Lower lobe of right lung (tissue), 2 donors: Measurements from ENCODE around the gene TNFRSF11A. TPM values are rescaled to one million over a fixed set of nuclear protein-coding genes. Genes with fewer than 3 reads are reported as not detected.

ENCODE experiments used
- ATAC-seq, 2 donors: fragments of 200-7000 bp; cut with Tn5 transposase; one replicate each; pipeline ENCODE4 v1.9.1; 2020 to 2022; ENCODE audit warnings: mild to moderate bottlenecking in 2 of 2, moderate library complexity in 2 of 2
- DNase-seq: peaks from one replicate; pipeline ENCODE4 v3.0.0-alpha.2; 2020
- H3K27ac ChIP-seq: fragments of 200-600 bp; one replicate; pipeline ENCODE4 v1.8.0; 2022
- H3K27me3 ChIP-seq: fragments of 200-600 bp; one replicate; pipeline ENCODE4 v1.8.0; 2022; ENCODE audit warnings: low read depth
- H3K36me3 ChIP-seq: fragments of 200-600 bp; one replicate; pipeline ENCODE4 v1.8.0; 2022; ENCODE audit warnings: mild to moderate bottlenecking
- H3K4me1 ChIP-seq: fragments of 200-600 bp; one replicate; pipeline ENCODE4 v1.8.0; 2022
- H3K4me3 ChIP-seq: fragments of 200-600 bp; one replicate; pipeline ENCODE4 v1.8.0; 2022; ENCODE audit warnings: mild to moderate bottlenecking
- H3K9me3 ChIP-seq: fragments of 200-600 bp; one replicate; pipeline ENCODE4 v1.8.0; 2022
- CTCF ChIP-seq: fragments of 200-600 bp; IDR thresholded peaks from one replicate; pipeline ENCODE4 v1.8.0; 2022; ENCODE audit warnings: antibody characterized with exemption, mild to moderate bottlenecking
- intact Hi-C: fragments of 100-400 bp; cut with DNase I; formaldehyde crosslinking; loops from one replicate; pipeline ENCODE4 v1.11.0; 2022
- total RNA-seq: library from RNA; stranded (reverse); fragmentation: NEBNext Ultra II Directional; extraction: Animal tissue kit (Norgen Biotek cat#: 25700); gene quantifications from one replicate; pipeline ENCODE4 v1.2.1, GENCODE V29; 2021
- donor health status: DM: no; HTN: yes; CAD: no; lungs with severe emphysema.

TNFRSF11A gene
- total RNA-seq, 1 donor from 2014 or later: 3.9 TPM

- H3K9me3 ChIP-seq: no peaks in the 10 kb centered on the region
- no peak for TF ChIP-seq CTCF
- no peak overlapping the region for H3K27ac ChIP-seq
- no peaks in the 10 kb centered on the region for H3K36me3 ChIP-seq
- ATAC-seq (no peak), DNase-seq (no peak)
- H3K27me3 ChIP-seq: peaks cover 6% of the 10 kb centered on the region
- H3K4me3 ChIP-seq: no peak overlapping the region
- H3K4me1 ChIP-seq: peaks cover 5% of the 10 kb centered on the region
- intact Hi-C loops: no loop called here
These were observed 16.4 kb downstream of the TNFRSF11A start for GRCh38 chr18:62341473-62341872.

- H3K36me3 ChIP-seq: no peaks in the 10 kb centered on the region
- H3K4me1 ChIP-seq: peaks cover 5% of the 10 kb centered on the region
- H3K4me3 ChIP-seq: no peak overlapping the region
- ATAC-seq (no peak), DNase-seq (no peak)
- H3K9me3 ChIP-seq: no peaks in the 10 kb centered on the region
- H3K27ac ChIP-seq: no peak overlapping the region
- intact Hi-C loops: no loop called here
- no peak for TF ChIP-seq CTCF
- no peaks in the 10 kb centered on the region for H3K27me3 ChIP-seq
These were observed 17.8 kb downstream of the TNFRSF11A start for GRCh38 chr18:62342884-62343283.

GRCh38 chr18:62343316-62343715 lies 18.2 kb downstream of the TNFRSF11A start:
- ATAC-seq: no peak
- H3K4me1 ChIP-seq: peaks cover 5% of the 10 kb centered on the region

DNA sequence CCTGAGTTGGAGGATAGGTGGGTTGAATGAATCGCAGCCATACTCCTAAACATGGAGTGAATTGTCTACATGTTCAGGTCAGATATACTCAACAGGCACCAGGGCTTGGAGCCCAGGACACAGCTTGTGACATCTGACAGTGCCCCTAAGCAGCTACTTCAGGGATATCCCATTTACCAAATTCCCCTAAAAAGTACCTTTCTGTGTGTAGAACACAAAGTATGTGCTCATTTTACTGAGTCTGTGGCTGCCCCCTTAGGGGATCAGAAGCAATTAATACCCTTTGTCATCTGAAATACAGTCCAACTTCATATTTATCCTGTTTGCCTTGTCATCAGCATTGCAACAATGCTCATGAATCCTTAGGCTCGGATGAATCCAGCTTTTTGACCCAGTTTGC lies 20.8 kb downstream of the TNFRSF11A start:
- no peak overlapping the region for H3K4me3 ChIP-seq
- intact Hi-C loops: no loop called here

More at GRCh38 chr18:62343316-62343715, 18.2 kb downstream of the TNFRSF11A start:
- DNase-seq: no peak
- Histone ChIP-seq H3K9me3 (no peaks in the 10 kb centered on the region), H3K36me3 (no peaks in the 10 kb centered on the region), H3K27me3 (no peaks in the 10 kb centered on the region), H3K4me3 (no peak overlapping the region), H3K27ac (no peak overlapping the region)
- no peak for TF ChIP-seq CTCF
- intact Hi-C loops: no loop called here

GRCh38 chr18:62346333-62347088 lies 21.4 kb downstream of the TNFRSF11A start:
- H3K36me3 ChIP-seq: no peaks in the 10 kb centered on the region
- H3K27ac ChIP-seq: no peak overlapping the region
- H3K4me1 ChIP-seq: no peaks in the 10 kb centered on the region
- no peaks in the 10 kb centered on the region for H3K9me3 ChIP-seq
- ATAC-seq: no peak
- H3K4me3 ChIP-seq: no peak overlapping the region
- intact Hi-C loops: no loop called here
- DNase-seq: no peak
- no peak for TF ChIP-seq CTCF
- no peaks in the 10 kb centered on the region for H3K27me3 ChIP-seq

More for the DNA sequence above, 20.8 kb downstream of the TNFRSF11A start:
- no peaks in the 10 kb centered on the region for H3K36me3 ChIP-seq
- no peaks in the 10 kb centered on the region for H3K27me3 ChIP-seq
- no peak for TF ChIP-seq CTCF
- no peak for DNase-seq
- no peaks in the 10 kb centered on the region for H3K4me1 ChIP-seq
- H3K27ac ChIP-seq: no peak overlapping the region
- no peak for ATAC-seq
- H3K9me3 ChIP-seq: no peaks in the 10 kb centered on the region
